G401 (cell line): ENCODE data around the gene SLC44A2. TPM values are rescaled to one million over a fixed set of nuclear protein-coding genes. Genes with fewer than 3 reads are reported as not detected.

ENCODE experiments used
- DNase-seq: peaks from one replicate; pipeline ENCODE4 v3.0.0-alpha.2; 2015; ENCODE audit warnings: low spot score
- in situ Hi-C: cut with HindIII; loops from 2 replicates; pipeline ENCODE4 v1.10.0; 2016; ENCODE audit warnings: low sequenced_read_pairs, mixed read lengths
- total RNA-seq: library from RNA; depleted of rRNA; stranded (reverse); fragments of >200 nt; shearing (Covaris generic); gene quantifications from 2 replicates; pipeline ENCODE4 v1.2.3, GENCODE V29; 2014

Gene SLC44A2
- total RNA-seq, 1 experiment from 2014 or later, result 12.8 TPM

DNA sequence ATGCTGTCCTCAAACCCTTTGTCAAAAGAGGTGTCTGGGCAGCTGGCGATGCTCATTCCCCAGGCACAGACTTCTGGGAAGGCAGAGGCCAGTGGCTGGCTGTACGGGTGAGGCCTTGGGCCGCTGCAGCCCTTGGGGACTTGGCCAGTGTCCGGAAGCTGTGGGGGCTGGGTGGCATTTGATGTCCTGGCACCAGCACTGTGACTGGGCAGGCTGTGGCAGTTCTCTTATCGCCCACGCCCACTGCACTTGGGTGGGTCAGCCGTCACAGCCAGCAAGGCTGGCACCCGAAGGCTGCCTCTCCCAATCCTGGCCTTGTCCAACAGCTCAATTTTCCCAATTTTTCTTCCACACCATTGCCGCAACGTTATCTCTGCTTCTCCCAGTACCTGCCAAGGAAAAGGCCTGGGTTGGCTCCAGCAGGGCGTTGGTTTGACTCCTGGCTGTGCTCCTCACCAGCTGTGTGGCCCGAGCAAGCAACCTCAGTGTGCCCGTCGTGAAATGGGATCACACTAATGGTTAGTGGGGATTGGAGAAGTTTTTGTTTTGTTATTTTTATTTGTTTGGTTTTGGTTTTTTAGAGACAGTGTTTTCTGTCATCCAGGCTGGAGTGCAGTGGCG lies 12.7 kb upstream of the SLC44A2 start:
- in situ Hi-C loops, result no loop called here
- DNase-seq, result peak; percentile 17

- in situ Hi-C loops, result no loop called here
- DNase-seq, result no peak
Observed at GRCh38 chr19:10615429-10616023, 9.8 kb upstream of the SLC44A2 start.

DNA sequence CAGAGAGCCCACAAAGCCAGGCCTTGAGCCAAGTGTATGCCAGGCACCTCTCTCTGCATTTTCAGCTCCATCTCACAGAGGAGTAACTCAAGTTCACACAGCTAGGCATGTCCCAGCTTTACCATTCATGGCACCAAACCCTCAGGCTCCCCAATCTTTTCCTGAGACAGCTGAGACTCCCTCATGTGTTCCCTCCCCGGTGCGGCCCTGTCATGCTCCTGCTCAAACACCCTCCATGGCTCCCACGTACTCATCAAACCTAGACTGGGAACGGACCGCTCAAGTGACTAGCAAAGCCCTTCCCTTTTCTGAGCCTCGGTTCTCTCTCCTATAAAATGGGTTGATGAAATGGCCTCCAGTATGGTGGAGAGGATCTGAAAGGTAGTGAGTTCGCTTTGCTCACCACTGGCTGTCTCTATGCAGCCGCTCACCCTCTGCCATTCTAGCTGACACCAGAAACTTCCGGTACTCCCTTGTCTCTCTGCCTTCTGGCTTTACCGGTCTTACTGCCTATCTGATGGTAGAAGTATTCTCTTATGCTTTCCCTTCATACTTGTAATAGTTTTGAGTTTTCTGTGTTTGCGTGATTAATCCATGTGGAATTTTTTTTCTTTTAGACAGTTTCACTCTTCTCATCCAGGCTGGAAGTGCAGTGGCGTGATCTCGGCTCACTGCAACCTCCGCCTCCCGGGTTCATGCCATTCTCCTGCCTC lies 7.8 kb upstream of the SLC44A2 start:
- DNase-seq, result no peak
- in situ Hi-C loops, result no loop called here

DNA sequence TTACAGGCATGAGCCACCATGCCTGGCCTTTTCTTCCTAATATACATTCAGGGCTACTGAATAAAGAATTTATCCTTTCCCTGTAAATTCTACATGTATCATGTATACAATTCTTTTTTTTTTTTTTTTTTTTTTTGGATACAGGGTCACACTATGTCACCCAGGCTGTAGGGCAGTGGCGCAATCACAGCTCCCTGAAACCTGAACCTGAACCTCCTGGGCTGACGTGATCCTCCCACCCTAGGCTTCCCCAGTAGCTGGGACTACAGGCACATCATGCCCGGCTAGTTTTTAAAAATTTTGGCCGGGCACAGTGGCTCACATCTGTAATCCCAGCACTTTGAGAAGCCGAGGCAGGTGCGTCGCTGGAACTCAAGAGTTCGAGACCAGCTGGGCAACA lies 6.5 kb upstream of the SLC44A2 start:
- DNase-seq, result no peak
- in situ Hi-C loops, result no loop called here

DNA sequence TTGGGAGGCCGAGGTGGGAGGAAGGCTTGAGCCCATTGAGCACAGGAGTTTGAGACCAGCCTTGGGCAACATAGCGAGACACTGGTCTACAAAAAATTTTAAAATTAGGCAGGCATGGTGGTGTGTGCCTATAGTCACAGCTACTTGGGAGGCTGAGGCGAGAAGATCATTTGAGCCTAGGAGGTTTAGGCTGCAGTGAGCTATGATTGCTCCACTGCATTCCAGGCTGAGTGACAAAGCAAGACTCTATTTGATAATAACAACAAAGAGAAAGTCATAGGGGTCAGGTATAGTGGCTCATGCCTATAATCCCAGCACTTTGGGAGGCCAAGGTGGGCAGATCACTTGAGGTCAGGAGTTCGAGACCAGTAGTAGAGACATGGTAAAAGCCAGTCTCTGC lies 4.6 kb upstream of the SLC44A2 start:
- no peak for DNase-seq
- in situ Hi-C loops, result no loop called here

DNA sequence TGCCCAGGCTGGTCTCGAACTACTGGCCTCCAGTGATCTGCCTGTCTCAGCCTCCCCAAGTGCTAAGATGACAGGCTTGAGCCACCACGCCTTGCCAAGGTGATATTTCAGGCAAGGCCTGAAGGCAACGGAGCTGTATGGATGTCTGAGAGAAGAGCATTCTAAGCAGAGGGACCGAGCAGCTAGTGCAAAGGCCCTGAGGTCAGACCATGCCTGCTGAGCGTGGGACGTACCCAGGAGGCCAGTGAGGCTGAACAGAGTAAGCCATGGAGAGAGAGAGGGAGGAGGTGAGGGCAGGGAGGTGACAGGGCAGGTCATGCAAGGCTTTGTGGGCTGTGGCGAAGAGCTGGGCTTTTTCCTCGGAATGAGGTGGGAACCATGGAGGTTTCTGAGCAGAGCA lies 3.4 kb upstream of the SLC44A2 start:
- in situ Hi-C loops, result no loop called here
- DNase-seq, result no peak

DNA sequence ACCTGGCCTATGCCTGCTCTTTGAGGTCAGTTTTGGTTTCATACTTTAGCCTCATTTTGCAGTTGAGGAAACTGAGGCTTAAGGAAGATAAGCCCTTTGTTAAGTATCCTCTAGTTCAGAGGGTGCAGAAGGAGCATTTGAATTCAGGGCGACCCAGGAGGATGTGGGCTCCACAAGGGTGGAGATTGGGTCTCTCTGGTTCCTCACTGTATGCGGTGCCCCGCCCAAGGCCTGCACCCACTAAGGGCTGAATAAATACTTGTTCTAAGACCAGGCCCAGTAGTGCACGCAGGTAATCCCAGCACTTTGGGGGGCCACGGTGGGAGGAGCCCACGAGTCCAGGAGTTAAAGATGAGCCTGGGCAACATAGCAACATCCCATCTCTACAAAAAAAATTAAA lies 768 bp upstream of the SLC44A2 start:
- DNase-seq, result no peak
- in situ Hi-C loops, result no loop called here

- no peak for DNase-seq
- in situ Hi-C loops, result no loop called here
Observed at GRCh38 chr19:10625762-10626138, 397 bp downstream of the SLC44A2 start.

GRCh38 chr19:10631874-10632273 lies 6.5 kb downstream of the SLC44A2 start:
- DNase-seq, result no peak
- in situ Hi-C loops, result no loop called here

- in situ Hi-C loops, result no loop called here
- DNase-seq, result no peak
Observed at GRCh38 chr19:10634430-10634829, 9.1 kb downstream of the SLC44A2 start.

DNA sequence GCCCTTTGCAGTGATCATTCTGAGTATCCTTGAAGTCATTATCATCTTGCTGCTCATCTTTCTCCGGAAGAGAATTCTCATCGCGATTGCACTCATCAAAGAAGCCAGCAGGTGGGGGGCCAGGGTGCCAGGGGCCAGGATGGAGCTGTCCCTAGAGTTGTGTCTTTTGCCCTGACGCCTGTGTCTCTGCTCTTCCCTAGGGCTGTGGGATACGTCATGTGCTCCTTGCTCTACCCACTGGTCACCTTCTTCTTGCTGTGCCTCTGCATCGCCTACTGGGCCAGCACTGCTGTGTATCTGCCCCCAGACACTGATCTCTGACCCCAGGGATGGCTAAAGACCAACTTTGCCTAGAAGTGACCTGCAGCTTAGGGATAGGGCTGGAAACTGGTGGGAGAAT lies 9.6 kb downstream of the SLC44A2 start:
- DNase-seq, result no peak
- in situ Hi-C loops, result no loop called here

DNA sequence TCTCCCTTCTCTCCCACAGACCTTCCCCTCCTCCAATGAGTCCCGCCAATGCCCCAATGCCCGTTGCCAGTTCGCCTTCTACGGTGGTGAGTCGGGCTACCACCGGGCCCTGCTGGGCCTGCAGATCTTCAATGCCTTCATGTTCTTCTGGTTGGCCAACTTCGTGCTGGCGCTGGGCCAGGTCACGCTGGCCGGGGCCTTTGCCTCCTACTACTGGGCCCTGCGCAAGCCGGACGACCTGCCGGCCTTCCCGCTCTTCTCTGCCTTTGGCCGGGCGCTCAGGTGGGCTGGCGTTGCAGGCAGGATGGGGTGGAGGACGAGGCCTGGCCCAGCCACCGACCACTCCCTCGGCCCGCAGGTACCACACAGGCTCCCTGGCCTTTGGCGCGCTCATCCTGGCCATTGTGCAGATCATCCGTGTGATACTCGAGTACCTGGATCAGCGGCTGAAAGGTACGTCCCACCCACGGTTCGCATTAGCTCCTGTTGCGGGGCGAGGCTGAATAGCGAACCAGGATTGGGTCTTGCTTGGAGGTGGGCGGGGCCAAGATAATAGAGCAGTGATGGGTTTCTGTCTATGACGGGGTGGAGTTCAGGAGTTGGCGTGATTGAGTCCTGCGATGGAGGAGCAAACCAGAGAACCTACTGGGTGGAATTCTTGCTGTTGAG lies 11.1 kb downstream of the SLC44A2 start:
- no peak for DNase-seq
- in situ Hi-C loops, result no loop called here

- in situ Hi-C loops, result no loop called here
- no peak for DNase-seq
Observed at GRCh38 chr19:10637894-10638293, 12.5 kb downstream of the SLC44A2 start.

- DNase-seq, result no peak
- in situ Hi-C loops, result no loop called here
Observed at GRCh38 chr19:10639836-10640235, 14.5 kb downstream of the SLC44A2 start.

GRCh38 chr19:10640361-10640760 lies 15.0 kb downstream of the SLC44A2 start:
- no peak for DNase-seq
- in situ Hi-C loops, result no loop called here

DNA sequence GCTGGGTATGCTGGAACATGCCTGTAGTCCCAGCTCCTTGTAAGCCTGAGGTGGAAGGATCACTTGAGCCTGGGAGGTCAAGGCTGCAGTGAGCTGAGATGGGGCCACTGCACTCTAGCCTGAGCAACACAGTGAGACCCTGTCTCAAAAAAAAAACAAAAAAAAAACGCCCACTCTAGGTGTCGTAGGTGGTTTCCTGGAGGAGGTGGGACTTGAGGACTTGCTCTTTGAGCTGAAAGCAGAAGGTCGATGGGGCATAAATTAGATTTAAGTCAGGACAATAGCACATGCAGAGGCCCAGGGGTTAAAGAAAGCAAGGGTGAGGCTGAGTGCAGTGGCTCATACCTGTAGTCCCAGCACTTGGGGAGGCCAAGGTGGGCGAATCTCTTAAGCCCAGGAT lies 15.9 kb downstream of the SLC44A2 start:
- DNase-seq, result no peak
- in situ Hi-C loops, result no loop called here

DNA sequence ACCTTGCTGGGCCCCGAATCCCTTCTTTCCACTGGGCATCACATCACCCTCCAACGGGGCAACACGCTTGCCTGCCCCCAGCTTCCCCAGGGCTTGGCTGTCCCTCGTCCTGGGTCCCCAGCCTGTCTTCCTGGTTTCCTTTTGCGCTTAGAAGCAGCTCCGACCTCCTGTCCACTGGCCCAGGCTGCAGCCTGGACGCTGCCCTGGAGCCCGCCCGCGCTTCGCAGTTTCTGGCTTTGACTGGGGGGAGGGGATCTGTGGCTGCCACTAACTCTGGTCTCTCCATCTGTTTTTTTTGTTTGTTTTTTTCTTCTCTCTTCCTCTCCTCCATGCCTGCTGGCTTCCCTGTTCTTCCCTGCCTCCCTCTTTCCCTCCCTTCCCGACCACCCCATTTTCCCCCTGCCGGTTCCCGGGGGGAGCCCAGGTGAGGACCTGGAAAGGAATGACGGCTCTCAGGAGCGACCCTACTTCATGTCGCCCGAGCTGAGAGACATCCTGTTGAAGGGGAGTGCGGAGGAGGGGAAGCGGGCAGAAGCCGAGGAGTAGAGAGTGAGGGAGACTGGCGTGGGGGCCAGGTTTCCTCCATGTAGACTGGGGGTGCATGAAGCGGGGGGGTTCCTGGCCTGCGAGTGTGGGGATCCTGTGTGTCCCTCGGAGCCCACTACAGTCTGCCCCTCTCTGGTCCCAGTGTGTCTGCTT lies 17.3 kb downstream of the SLC44A2 start:
- in situ Hi-C loops, result no loop called here
- no peak for DNase-seq

GRCh38 chr19:10643172-10643967 lies 18.0 kb downstream of the SLC44A2 start:
- in situ Hi-C loops, result no loop called here
- DNase-seq, result no peak

- in situ Hi-C loops, result no loop called here
- DNase-seq, result no peak
Observed at GRCh38 chr19:10643968-10644259, 18.6 kb downstream of the SLC44A2 start.
